C4-2B (cell line): ENCODE measurements around the gene BLM.

Source experiments
- CTCF ChIP-seq: fragments of 450-650 bp; conservative IDR thresholded peaks from 2 replicates; pipeline ENCODE4 v1.5.1; 2017; ENCODE audit warnings: mild to moderate bottlenecking
- ZFX ChIP-seq: fragments of 450-650 bp; IDR thresholded peaks from 2 replicates; pipeline ENCODE4 v1.6.1; 2017

DNA sequence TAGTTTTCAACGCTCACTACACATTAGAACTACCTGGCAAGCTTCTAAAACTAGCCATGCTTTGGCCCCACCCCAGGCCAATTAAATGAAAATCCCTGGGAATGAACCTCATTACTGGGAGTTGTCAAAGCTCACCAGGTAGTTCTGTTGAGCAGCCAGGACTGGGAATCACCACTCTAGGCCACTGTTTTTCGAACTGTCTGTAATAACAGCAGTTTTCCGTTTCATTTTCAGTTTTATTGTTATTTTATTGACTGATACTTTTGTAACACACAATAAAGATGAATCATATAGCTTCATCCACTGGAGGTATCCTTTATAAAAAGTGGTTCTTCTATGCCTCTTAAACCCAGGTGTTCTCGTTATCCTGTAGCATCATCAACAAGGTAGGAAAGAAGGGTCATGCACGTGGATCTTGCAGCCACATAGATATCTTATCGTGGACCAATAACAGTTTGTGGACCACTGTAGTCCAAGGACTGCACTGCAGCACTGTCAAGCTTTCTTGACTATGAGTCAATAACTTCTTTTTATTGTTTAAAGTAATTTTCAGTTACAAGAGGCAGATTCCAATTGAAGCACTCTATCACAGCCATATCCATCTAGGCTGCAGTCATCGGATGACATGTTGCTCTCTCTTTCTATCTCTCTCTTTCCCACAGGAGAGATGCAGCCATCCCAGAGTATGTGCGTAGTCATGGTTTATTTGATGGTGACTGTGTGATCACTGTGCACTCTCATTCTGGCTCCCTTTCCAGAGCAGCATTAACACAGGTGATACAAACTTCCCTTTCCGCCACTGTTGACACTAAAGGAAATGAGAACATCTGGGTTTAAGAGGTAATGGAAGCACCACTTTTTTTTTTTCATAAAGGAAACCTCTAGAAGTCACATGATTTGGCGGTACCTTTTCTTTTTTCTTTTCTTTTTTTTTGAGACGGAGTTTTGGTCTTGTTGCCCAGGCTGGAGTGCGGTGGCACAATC, 39.0 kb upstream of the BLM start:
- TF ChIP-seq CTCF (no peak), ZFX (no peak)
